DOHH2 (cell line): ENCODE data around the gene RBM5.

Source experiments
- H3F3A ChIP-seq: fragments of 200-600 bp; sonication (generic), shearing (Covaris generic); 2 replicates; pipeline ENCODE4 v1.6.0; 2016; ENCODE audit warnings: antibody characterized with exemption, mild to moderate bottlenecking; ENCODE audit not compliant: control insufficient read depth, insufficient read depth
- H3K27ac ChIP-seq: fragments of 200-600 bp; sonication (generic); 2 replicates; pipeline ENCODE4 v1.5.1; 2014; ENCODE audit warnings: low read depth, mild to moderate bottlenecking, low read length, moderate library complexity
- H3K27me3 ChIP-seq: fragments of 200-600 bp; sonication (generic); 2 replicates; pipeline ENCODE4 v1.6.1; 2014; ENCODE audit warnings: mild to moderate bottlenecking, low read length, mixed read lengths; ENCODE audit not compliant: control insufficient read depth
- H3K36me3 ChIP-seq: fragments of 200-600 bp; sonication (generic); 2 replicates; pipeline ENCODE4 v1.6.1; 2014; ENCODE audit warnings: mild to moderate bottlenecking, low read length, moderate library complexity, mixed read lengths; ENCODE audit not compliant: control insufficient read depth
- H3K4me1 ChIP-seq: fragments of 200-600 bp; sonication (generic); 2 replicates; pipeline ENCODE4 v1.6.1; 2014; ENCODE audit warnings: mild to moderate bottlenecking, low read length, mixed read lengths; ENCODE audit not compliant: control insufficient read depth
- H3K4me2 ChIP-seq: fragments of 200-600 bp; sonication (generic); 2 replicates; pipeline ENCODE4 v1.6.0; 2014; ENCODE audit warnings: mild to moderate bottlenecking, low read length, moderate library complexity
- H3K4me3 ChIP-seq: fragments of 200-600 bp; sonication (generic); 2 replicates; pipeline ENCODE4 v1.5.1; 2014; ENCODE audit warnings: mild to moderate bottlenecking, low read length, mixed read lengths
- H3K79me2 ChIP-seq: fragments of 200-600 bp; sonication (generic); 2 replicates; pipeline ENCODE4 v1.6.1; 2014; ENCODE audit warnings: mild to moderate bottlenecking, low read length, mixed read lengths; ENCODE audit not compliant: control insufficient read depth
- H3K9me2 ChIP-seq: fragments of 200-600 bp; sonication (generic); replicated peaks from 2 replicates; pipeline ENCODE4 v1.6.1; 2014; ENCODE audit warnings: mild to moderate bottlenecking, low read length, mixed read lengths; ENCODE audit not compliant: control insufficient read depth
- H3K9me3 ChIP-seq: fragments of 200-600 bp; sonication (generic); 2 replicates; pipeline ENCODE4 v1.6.1; 2014; ENCODE audit warnings: antibody characterized with exemption, low read length, mixed read lengths; ENCODE audit not compliant: control insufficient read depth, insufficient read depth
- H4K20me1 ChIP-seq: fragments of 200-600 bp; sonication (generic); 2 replicates; pipeline ENCODE4 v1.6.0; 2014; ENCODE audit warnings: low read depth, mild to moderate bottlenecking, antibody characterized with exemption, low read length, moderate library complexity; ENCODE audit not compliant: control insufficient read depth, insufficient read depth
- CTCF ChIP-seq: fragments of 200-600 bp; sonication (generic); IDR thresholded peaks from one replicate; pipeline ENCODE4 v1.5.1; 2014; ENCODE audit warnings: antibody characterized with exemption, mild to moderate bottlenecking, low read depth, low read length; ENCODE audit not compliant: poor library complexity, severe bottlenecking
- EZH2phosphoT487 ChIP-seq: fragments of 200-600 bp; sonication (generic); IDR thresholded peaks from 2 replicates; pipeline ENCODE4 v1.6.1; 2017; ENCODE audit warnings: borderline replicate concordance, mild to moderate bottlenecking, antibody characterized with exemption, low read length, moderate library complexity, mixed read lengths

The RBM5 gene

GRCh38 chr3:50165910-50166538 lies 77.3 kb downstream of the RBM5 start:
- TF ChIP-seq EZH2phosphoT487 = no peak
- no peaks in the 10 kb centered on the region for H3K9me3 ChIP-seq
- H3K9me2 ChIP-seq = no peaks in the 10 kb centered on the region
- no peaks in the 10 kb centered on the region for H4K20me1 ChIP-seq
- no peaks in the 10 kb centered on the region for H3F3A ChIP-seq
- no peaks in the 10 kb centered on the region for H3K4me1 ChIP-seq
- H3K36me3 ChIP-seq = no peaks in the 10 kb centered on the region
- no peaks in the 10 kb centered on the region for H3K79me2 ChIP-seq
- no peak overlapping the region for H3K4me2 ChIP-seq
- H3K27me3 ChIP-seq = peaks cover 9% of the 10 kb centered on the region; the same call in 1 of the 2 replicates
- H3K27ac ChIP-seq = no peak overlapping the region
- no peak overlapping the region for H3K4me3 ChIP-seq

GRCh38 chr3:50166620-50167019 lies 77.9 kb downstream of the RBM5 start:
- Histone ChIP-seq H3K36me3 (no peaks in the 10 kb centered on the region), H3K27me3 (peaks cover 9% of the 10 kb centered on the region; the same call in 1 of the 2 replicates), H3K9me3 (no peaks in the 10 kb centered on the region), H4K20me1 (no peaks in the 10 kb centered on the region), H3K4me1 (no peaks in the 10 kb centered on the region), H3K4me2 (no peak overlapping the region), H3F3A (no peaks in the 10 kb centered on the region), H3K4me3 (no peak overlapping the region), H3K79me2 (no peaks in the 10 kb centered on the region), H3K9me2 (no peaks in the 10 kb centered on the region), H3K27ac (no peak overlapping the region)
- no peak for TF ChIP-seq EZH2phosphoT487
- no peak for TF ChIP-seq CTCF

GRCh38 chr3:50167069-50167840 lies 78.5 kb downstream of the RBM5 start:
- TF ChIP-seq EZH2phosphoT487 (no peak), CTCF (no peak)

GRCh38 chr3:50167841-50168209 lies 79.1 kb downstream of the RBM5 start:
- no peaks in the 10 kb centered on the region for H3K36me3 ChIP-seq
- H3K27ac ChIP-seq = no peak overlapping the region
- H3K27me3 ChIP-seq = peaks cover 6% of the 10 kb centered on the region; the same call in 1 of the 2 replicates
- H3K4me1 ChIP-seq = no peaks in the 10 kb centered on the region
- TF ChIP-seq CTCF (no peak), EZH2phosphoT487 (no peak)
- H4K20me1 ChIP-seq = no peaks in the 10 kb centered on the region
- no peaks in the 10 kb centered on the region for H3F3A ChIP-seq
- H3K79me2 ChIP-seq = no peaks in the 10 kb centered on the region
- H3K9me2 ChIP-seq = no peaks in the 10 kb centered on the region
- no peak overlapping the region for H3K4me3 ChIP-seq
- H3K4me2 ChIP-seq = no peak overlapping the region
- H3K9me3 ChIP-seq = no peaks in the 10 kb centered on the region

More at GRCh38 chr3:50167069-50167840, 78.5 kb downstream of the RBM5 start:
- H3K4me1 ChIP-seq = no peaks in the 10 kb centered on the region
- no peaks in the 10 kb centered on the region for H3K36me3 ChIP-seq
- no peaks in the 10 kb centered on the region for H3K79me2 ChIP-seq
- no peak overlapping the region for H3K4me3 ChIP-seq
- H4K20me1 ChIP-seq = no peaks in the 10 kb centered on the region
- H3K4me2 ChIP-seq = no peak overlapping the region
- no peak overlapping the region for H3K27ac ChIP-seq
- no peaks in the 10 kb centered on the region for H3F3A ChIP-seq
- no peaks in the 10 kb centered on the region for H3K9me3 ChIP-seq
- H3K27me3 ChIP-seq = peaks cover 6% of the 10 kb centered on the region; the same call in 1 of the 2 replicates
- H3K9me2 ChIP-seq = no peaks in the 10 kb centered on the region
